ENCODE measurements around the gene ARHGAP20. TPM values are rescaled to one million over a fixed set of nuclear protein-coding genes. Genes with fewer than 3 reads are reported as not detected.

The ARHGAP20 gene
- total RNA-seq, 1 donor from 2014 or later, result 5.5 TPM

DNA sequence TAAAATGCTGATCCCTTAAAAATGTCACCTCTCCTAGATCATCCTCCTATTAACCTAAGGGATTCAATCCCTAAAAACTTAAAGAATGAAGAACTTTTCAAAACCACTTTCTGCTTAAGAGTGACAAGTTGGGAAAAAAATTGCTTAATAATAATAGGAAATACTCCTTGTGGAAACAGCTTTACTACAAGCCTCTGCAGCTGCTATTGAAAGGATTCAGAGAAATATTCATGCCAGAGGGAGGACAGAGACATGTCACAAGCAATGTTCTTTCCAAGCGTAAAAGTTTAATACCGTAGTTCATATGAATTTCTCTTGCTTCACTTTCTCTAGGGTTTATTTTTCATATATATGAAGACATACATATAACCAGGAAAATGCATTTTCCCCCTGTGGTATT is 98.2 kb downstream of the ARHGAP20 start:
- DNase-seq (no peak), ATAC-seq (no peak)
- Histone ChIP-seq H3K4me3 (no peak overlapping the region), H3K36me3 (no peaks in the 10 kb centered on the region), H3K9me3 (no peaks in the 10 kb centered on the region), H3K27me3 (ENCODE audit: low read depth) (no peaks in the 10 kb centered on the region), H3K4me1 (no peaks in the 10 kb centered on the region), H3K27ac (no peak overlapping the region)
- intact Hi-C loops (cut with DNase I), result no loop called here
- TF ChIP-seq, protein P1, sequence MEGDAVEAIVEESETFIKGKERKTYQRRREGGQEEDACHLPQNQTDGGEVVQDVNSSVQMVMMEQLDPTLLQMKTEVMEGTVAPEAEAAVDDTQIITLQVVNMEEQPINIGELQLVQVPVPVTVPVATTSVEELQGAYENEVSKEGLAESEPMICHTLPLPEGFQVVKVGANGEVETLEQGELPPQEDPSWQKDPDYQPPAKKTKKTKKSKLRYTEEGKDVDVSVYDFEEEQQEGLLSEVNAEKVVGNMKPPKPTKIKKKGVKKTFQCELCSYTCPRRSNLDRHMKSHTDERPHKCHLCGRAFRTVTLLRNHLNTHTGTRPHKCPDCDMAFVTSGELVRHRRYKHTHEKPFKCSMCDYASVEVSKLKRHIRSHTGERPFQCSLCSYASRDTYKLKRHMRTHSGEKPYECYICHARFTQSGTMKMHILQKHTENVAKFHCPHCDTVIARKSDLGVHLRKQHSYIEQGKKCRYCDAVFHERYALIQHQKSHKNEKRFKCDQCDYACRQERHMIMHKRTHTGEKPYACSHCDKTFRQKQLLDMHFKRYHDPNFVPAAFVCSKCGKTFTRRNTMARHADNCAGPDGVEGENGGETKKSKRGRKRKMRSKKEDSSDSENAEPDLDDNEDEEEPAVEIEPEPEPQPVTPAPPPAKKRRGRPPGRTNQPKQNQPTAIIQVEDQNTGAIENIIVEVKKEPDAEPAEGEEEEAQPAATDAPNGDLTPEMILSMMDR (IDR thresholded peaks at IDR 0.05), result no peak

DNA sequence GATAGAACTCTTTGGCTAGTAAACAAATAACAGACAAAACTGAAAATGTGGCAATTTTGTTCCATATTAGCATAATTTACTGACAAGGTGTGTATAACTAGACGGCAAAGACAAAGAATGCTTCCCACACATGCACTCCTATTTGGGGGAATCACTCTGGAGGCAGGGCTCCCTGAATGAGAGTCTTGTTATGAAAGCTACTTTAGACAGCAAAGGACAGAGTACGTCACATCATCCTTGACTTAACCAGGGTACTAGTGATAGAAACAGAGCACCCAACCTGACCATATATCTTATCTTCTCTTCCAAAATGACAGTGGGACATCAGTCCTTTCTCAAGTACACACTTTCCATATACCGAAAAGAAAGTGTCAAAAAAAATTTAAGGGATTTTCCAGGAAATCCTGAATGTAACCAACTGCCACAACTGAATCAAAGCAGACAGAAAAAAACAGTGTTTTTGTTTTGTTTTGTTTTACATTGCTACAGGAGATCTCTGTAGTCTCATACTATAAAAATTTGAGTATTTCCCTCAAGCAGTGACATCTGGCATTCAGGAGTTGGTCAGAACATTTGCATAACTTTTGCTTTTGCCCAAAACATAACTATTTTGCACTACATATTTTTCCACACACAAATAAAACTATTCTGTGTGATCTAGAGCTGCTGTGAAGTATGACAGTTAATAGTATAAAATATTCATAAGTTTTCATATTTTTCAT is 98.9 kb downstream of the ARHGAP20 start:
- Histone ChIP-seq H3K9me3 (no peaks in the 10 kb centered on the region), H3K27ac (no peak overlapping the region), H3K36me3 (no peaks in the 10 kb centered on the region), H3K27me3 (ENCODE audit: low read depth) (no peaks in the 10 kb centered on the region), H3K4me1 (no peaks in the 10 kb centered on the region), H3K4me3 (no peak overlapping the region)
- TF ChIP-seq, protein P1 (IDR thresholded peaks at IDR 0.05), result no peak
- DNase-seq (no peak), ATAC-seq (no peak)
- intact Hi-C loops (cut with DNase I), result no loop called here

DNA sequence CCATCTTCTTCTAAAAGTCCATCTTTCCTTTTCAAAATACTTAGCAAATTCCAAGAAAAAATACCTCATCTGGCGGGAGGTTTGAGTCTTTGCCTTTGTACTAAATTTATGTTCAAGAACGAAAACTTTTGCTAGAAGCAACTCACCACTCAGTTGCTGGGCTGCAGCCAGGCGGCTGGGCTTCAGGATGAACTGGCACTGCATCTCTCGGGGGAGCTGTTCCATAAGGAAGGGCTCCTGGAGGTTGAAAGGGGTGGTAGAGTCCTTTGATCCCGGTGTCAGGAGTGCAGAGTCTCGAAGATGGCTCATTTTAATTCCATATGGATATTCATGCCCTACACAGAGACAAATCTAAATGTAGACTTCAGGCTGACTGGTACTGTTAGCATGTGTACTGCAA is 105.8 kb downstream of the ARHGAP20 start:
- Histone ChIP-seq H3K9me3 (no peaks in the 10 kb centered on the region), H3K27me3 (ENCODE audit: low read depth) (no peaks in the 10 kb centered on the region), H3K4me1 (no peaks in the 10 kb centered on the region), H3K36me3 (peaks cover 6% of the 10 kb centered on the region), H3K4me3 (no peak overlapping the region), H3K27ac (no peak overlapping the region)
- intact Hi-C loops (cut with DNase I), result no loop called here
- ATAC-seq (no peak), DNase-seq (no peak)
- TF ChIP-seq, protein P1 (IDR thresholded peaks at IDR 0.05), result no peak

DNA sequence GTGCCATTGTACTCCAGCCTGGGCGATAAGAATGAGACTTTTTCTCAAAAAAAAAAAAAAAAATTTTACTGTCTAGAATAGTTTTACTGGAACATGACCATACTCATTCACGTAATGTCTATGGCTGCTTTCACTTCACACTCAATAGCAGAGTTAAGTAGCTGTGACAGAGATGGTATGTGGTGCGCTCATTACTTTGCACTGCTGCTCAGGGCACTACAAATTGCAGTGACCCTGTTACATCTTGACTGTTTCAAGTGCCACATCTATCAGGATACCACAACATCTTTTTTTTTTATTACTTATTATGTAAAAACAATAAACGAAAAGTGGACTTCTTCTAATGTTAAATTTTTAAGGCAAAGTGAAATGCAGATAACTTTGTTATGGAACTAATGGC is 110.3 kb downstream of the ARHGAP20 start:
- TF ChIP-seq, protein P1 (IDR thresholded peaks at IDR 0.05), result no peak
- no peak overlapping the region for H3K4me3 ChIP-seq
- H3K9me3 ChIP-seq, result no peaks in the 10 kb centered on the region
- no peak overlapping the region for H3K27ac ChIP-seq
- H3K4me1 ChIP-seq, result no peaks in the 10 kb centered on the region
- no peak for DNase-seq
- no peak for ATAC-seq
- H3K36me3 ChIP-seq, result peaks cover 6% of the 10 kb centered on the region
- no peaks in the 10 kb centered on the region for H3K27me3 ChIP-seq (ENCODE audit: low read depth)
- intact Hi-C loops (cut with DNase I), result no loop called here

DNA sequence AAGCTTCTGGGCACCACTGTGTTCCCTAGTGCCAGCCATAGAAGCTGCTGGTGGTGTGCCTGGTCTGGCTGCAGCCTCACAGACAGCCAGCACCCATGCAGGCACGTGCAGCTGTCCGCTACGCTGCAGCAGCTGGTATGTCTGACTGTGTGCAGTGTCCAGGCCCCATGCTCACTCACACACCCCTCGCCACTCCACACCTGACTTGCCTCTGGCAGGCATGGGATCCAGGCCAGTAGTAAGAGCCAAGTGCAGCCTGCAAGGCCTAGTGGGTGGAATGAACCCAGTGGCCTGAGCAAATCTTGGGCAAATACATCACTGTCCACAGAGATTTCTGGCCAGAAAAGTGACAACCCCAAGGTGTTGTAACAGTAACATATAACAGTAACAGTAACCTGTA is 111.9 kb downstream of the ARHGAP20 start:
- H3K4me1 ChIP-seq, result no peaks in the 10 kb centered on the region
- H3K4me3 ChIP-seq, result no peak overlapping the region
- H3K27ac ChIP-seq, result no peak overlapping the region
- TF ChIP-seq, protein P1 (IDR thresholded peaks at IDR 0.05), result no peak
- no peak for DNase-seq
- no peak for ATAC-seq
- H3K36me3 ChIP-seq, result peaks cover under 1% of the 10 kb centered on the region
- no peaks in the 10 kb centered on the region for H3K9me3 ChIP-seq
- H3K27me3 ChIP-seq (ENCODE audit: low read depth), result no peaks in the 10 kb centered on the region
- intact Hi-C loops (cut with DNase I), result no loop called here
